K562 (cell line): ENCODE measurements around the gene TAL1. TPM values are rescaled to one million over a fixed set of nuclear protein-coding genes. Genes with fewer than 3 reads are reported as not detected.

Experiments used
- ATAC-seq: fragments of 200-7000 bp; cut with Tn5 transposase; 3 replicates; pipeline ENCODE4 v1.9.1; 2020; ENCODE audit warnings: moderate library complexity
- BruUV-seq: library from RNA; stranded (reverse); fragments of 400-500 nt; replicated peaks from 2 replicates; lab custom pipeline; 2021; lab: Mats Ljungman, UMichigan
- CTCF ChIA-PET: fragments of 300-600 bp; formaldehyde crosslinking; extraction: SDS; loops from one replicate; lab custom pipeline; 2021; ENCODE audit warnings: low intra/inter-chr PET ratio; lab: Yijun Ruan, JAX
- POLR2A ChIA-PET: fragments of 300-600, 350-650 bp; sonication (Branson Sonifier 250); formaldehyde crosslinking; extraction: SDS; loops from one replicate; lab custom pipeline; 2021; ENCODE audit warnings: antibody characterized with exemption, inconsistent platforms; lab: Yijun Ruan, JAX
- DNase-seq, 4 experiments: peaks; one replicate each; pipeline versions ENCODE4 v3.0.0 to v3.0.0-alpha.2; 2011 to 2018; ENCODE audit warnings: low spot score in 3 of 4, mixed read lengths in 3 of 4; ENCODE audit errors: extremely low read depth in 1 of 4
- FAIRE-seq: peaks from 2 replicates; lab custom pipeline; 2011; peaks lifted over from hg19 to GRCh38; lab: Jason Lieb, UNC
- H2AFZ ChIP-seq: 2 replicates; pipeline ENCODE4 v1.6.0; 2011; ENCODE audit warnings: low read depth, low read length, control low read depth, inconsistent platforms
- H3K27ac ChIP-seq: fragments of 200-600 bp; 3 replicates; pipeline ENCODE4 v1.8.0; 2011; ENCODE audit warnings: low read depth, mild to moderate bottlenecking, control low read depth, inconsistent platforms, low read length, moderate library complexity, mixed read lengths; ENCODE audit errors: extremely low read depth
- H3K27me3 ChIP-seq, 2 experiments: fragments of 300-600 bp in 1 of 2; 2 replicates in 1 of 2; 3 replicates in 1 of 2; pipeline versions ENCODE4 v1.6.0 to v1.8.0; 2011; ENCODE audit warnings: inconsistent platforms in 2 of 2, low read length in 2 of 2, mild to moderate bottlenecking in 1 of 2, mixed read lengths in 1 of 2, moderate library complexity in 1 of 2; ENCODE audit not compliant: control insufficient read depth in 2 of 2, insufficient read depth in 2 of 2
- H3K36me3 ChIP-seq: fragments of 300-600 bp; 3 replicates; pipeline ENCODE4 v1.8.0; 2011; ENCODE audit warnings: mild to moderate bottlenecking, low read length, inconsistent platforms; ENCODE audit not compliant: control insufficient read depth, insufficient read depth
- H3K4me1 ChIP-seq, 2 experiments: fragments of 200-600 bp in 1 of 2; replicated peaks in 1 of 2; 2 replicates in 1 of 2; 3 replicates in 1 of 2; pipeline versions ENCODE4 v1.5.1 to v1.8.0; 2011; ENCODE audit warnings: inconsistent platforms in 2 of 2, low read length in 2 of 2, mild to moderate bottlenecking in 1 of 2, mixed read lengths in 1 of 2, moderate library complexity in 1 of 2; ENCODE audit not compliant: control insufficient read depth in 2 of 2, insufficient read depth in 2 of 2
- H3K4me2 ChIP-seq: 2 replicates; pipeline ENCODE4 v1.6.1; 2011; ENCODE audit warnings: low read length, control low read depth, inconsistent platforms, mixed read lengths; ENCODE audit not compliant: insufficient read depth
- H3K4me3 ChIP-seq: fragments of 200-600 bp; sonication (generic), shearing (Covaris generic); 2 replicates; pipeline ENCODE4 v1.5.1; 2016; ENCODE audit warnings: control low read depth, inconsistent platforms
- H3K79me2 ChIP-seq: fragments of 200-600 bp; 3 replicates; pipeline ENCODE4 v1.8.0; 2011; ENCODE audit warnings: low read length, inconsistent platforms; ENCODE audit not compliant: control insufficient read depth, insufficient read depth
- H3K9ac ChIP-seq, 2 experiments: 2 replicates each; pipeline versions ENCODE4 v1.6.0 to v1.6.1; 2011; ENCODE audit warnings: low read depth in 2 of 2, low read length in 2 of 2, control low read depth in 1 of 2, inconsistent platforms in 1 of 2, mild to moderate bottlenecking in 1 of 2, mixed read lengths in 1 of 2; ENCODE audit not compliant: insufficient read depth in 1 of 2
- H3K9me1 ChIP-seq: one replicate; pipeline ENCODE4 v1.6.0; 2011; ENCODE audit warnings: inconsistent platforms, mild to moderate bottlenecking, low read length, moderate library complexity; ENCODE audit not compliant: control insufficient read depth, insufficient read depth
- H3K9me3 ChIP-seq: replicated peaks from 2 replicates; pipeline ENCODE4 v1.5.1; 2011; ENCODE audit warnings: low read depth, low read length, inconsistent platforms; ENCODE audit not compliant: control insufficient read depth, insufficient read depth
- H4K20me1 ChIP-seq: replicated peaks from 2 replicates; pipeline ENCODE4 v1.6.1; 2011; ENCODE audit warnings: low read length, inconsistent platforms, mixed read lengths; ENCODE audit not compliant: control insufficient read depth, insufficient read depth
- ARID4B ChIP-seq: sonication (generic); formaldehyde crosslinking; IDR thresholded peaks from 2 replicates; pipeline ENCODE4 v1.8.0; 2022; ENCODE audit warnings: mild to moderate bottlenecking, missing genetic modification reagents
- CGGBP1 ChIP-seq: fragments of 250-450 bp; sonication (Bioruptor Pico); IDR thresholded peaks from 2 replicates; pipeline ENCODE4 v1.9.0; 2021; ENCODE audit warnings: mild to moderate bottlenecking
- GATAD2A ChIP-seq: fragments of 450-650 bp; IDR thresholded peaks from 2 replicates; pipeline ENCODE4 v1.6.1; 2017
- NR1H2 ChIP-seq: sonication (generic); formaldehyde crosslinking; IDR thresholded peaks from 2 replicates; pipeline ENCODE4 v1.4.0; 2020; ENCODE audit warnings: mild to moderate bottlenecking, missing genetic modification reagents
- POLR2A ChIP-seq: fragments of 450-650 bp; conservative IDR thresholded peaks from 2 replicates; pipeline ENCODE4 v1.6.1; 2016
- ZNF324 ChIP-seq: fragments of 250-450 bp; sonication (Bioruptor Pico); IDR thresholded peaks from 2 replicates; pipeline ENCODE4 v1.4.0; 2020; ENCODE audit warnings: mild to moderate bottlenecking
- WGBS: fragments of 100-300 bp; shearing (Covaris generic); methylation state at CpG from one replicate; pipeline ENCODE4 v1.1.6; 2016; ENCODE audit warnings: low coverage, mixed read lengths; ENCODE audit not compliant: insufficient coverage; ENCODE audit errors: missing lambda C conversion rate; 5-methylcytosine and 5-hydroxymethylcytosine counted together
- in situ Hi-C: fragments of 300-500 bp; cut with MboI; formaldehyde crosslinking; loops from 4 replicates; pipeline ENCODE4 v1.15.0; 2018; ENCODE audit warnings: inconsistent platforms, mixed read lengths
- intact Hi-C: fragments of 100-400 bp; cut with micrococcal nuclease; formaldehyde crosslinking; loops from 2 replicates; pipeline ENCODE4 v1.14.2; 2022
- polyA plus RNA-seq, 8 experiments: library from polyadenylated mRNA; depleted of rRNA in 4 of 8; stranded (reverse) in 5 of 8; unstranded in 3 of 8; fragments of >200 nt; fragmentation: Nextera tagmentation in 2 of 8; fragmentation: Illumina TruSeq in 1 of 8; extraction: Ambion mirVana in 2 of 8; extraction: Trizol in 1 of 8; gene quantifications; 2 replicates each; pipeline versions ENCODE4 v1.2.1 to v1.2.3, GENCODE V29; 2011 to 2014; ENCODE audit warnings: inconsistent platforms in 1 of 8, missing spikeins in 1 of 8
- total RNA-seq, 7 experiments: library from RNA; depleted of rRNA in 6 of 7; stranded (reverse); fragments of >200 nt in 6 of 7; fragmentation: Illumina TruSeq in 2 of 7; extraction: Trizol in 2 of 7; gene quantifications; 2 replicates each; pipeline versions ENCODE4 v1.2.1 to v1.2.3, GENCODE V29; 2011 to 2021; ENCODE audit warnings: low replicate concordance in 1 of 7

Gene TAL1
- total and polyA plus RNA-seq, 9 of the 15 experiments (the other 6 are each of a cell fraction or from before 2014, with no cell fraction given) = 18.5 to 106 (median 59.7) TPM

- intact Hi-C loops = no loop called here
- CTCF ChIA-PET = interaction anchor here (0.6 kb wide), 1 partner anchor 234 kb away, joined by 3 read pairs; no protein-coding TSS in a partner anchor
- no peaks in the 10 kb centered on the region for H3K9me1 ChIP-seq
These were observed 42.9 kb downstream of the TAL1 start for GRCh38 chr1:47188791-47189785.

More at GRCh38 chr1:47188791-47189785, 42.9 kb downstream of the TAL1 start:
- H4K20me1 ChIP-seq = no peaks in the 10 kb centered on the region
- peak overlapping the region; percentile 31 to 87; a peak in 2 of 4 replicates for H3K9ac ChIP-seq
- no peak overlapping the region for H3K4me3 ChIP-seq
- peak overlapping the region; percentile 25 for H2AFZ ChIP-seq
- no peaks in the 10 kb centered on the region for H3K9me3 ChIP-seq
- no peak for FAIRE-seq
- WGBS = 60% methylated on average over 7 of the region's 7 CpGs
- H3K79me2 ChIP-seq = no peaks in the 10 kb centered on the region
- peaks cover 42 to 71% of the 10 kb centered on the region in 2 experiments for H3K4me1 ChIP-seq
- no TSS peak for BruUV-seq
- no peak for TF ChIP-seq CGGBP1 (CRISPR knock-in tag)
- TF ChIP-seq ARID4B (CRISPR knock-in tag) = no peak
- TF ChIP-seq NR1H2 (CRISPR knock-in tag) = no peak
- TF ChIP-seq GATAD2A = no peak
- TF ChIP-seq POLR2A = no peak
- TF ChIP-seq ZNF324 = no peak
- ATAC-seq = no peak
- in situ Hi-C loops = loop anchor here (10.0 kb wide), 1 partner anchor 516 kb away; no protein-coding TSS in a partner anchor
- H3K27ac ChIP-seq = no peak overlapping the region
- DNase-seq = peak in 2 of 4 experiments; percentile 20 to 30
- H3K27me3 ChIP-seq = no peaks in the 10 kb centered on the region
- no peak overlapping the region for H3K4me2 ChIP-seq
- POLR2A ChIA-PET = interaction anchor here (0.8 to 1.7 kb wide), 11 partner anchors 8 to 249 kb away, joined by 3 to 15 read pairs (median 5); partner anchors contain the start of gene FOXD2
- H3K36me3 ChIP-seq = no peaks in the 10 kb centered on the region
